Thyroid gland (tissue), 4 donors: Measurements from ENCODE around the gene FTH1.

Experiments used
- CTCF ChIP-seq, 6 experiments: fragments of 200-600 bp in 3 of 6; fragments of 450-650 bp in 3 of 6; sonication (generic) in 3 of 6; IDR thresholded peaks; one replicate each; pipeline ENCODE4 v1.5.1; 2016 to 2019; ENCODE audit warnings: antibody characterized with exemption in 6 of 6, mild to moderate bottlenecking in 2 of 6, inconsistent platforms in 1 of 6, moderate library complexity in 1 of 6
- POLR2A ChIP-seq, 2 donors: fragments of 450-650 bp; IDR thresholded peaks; one replicate each; pipeline ENCODE4 v1.6.1; 2017; ENCODE audit warnings: antibody characterized with exemption in 2 of 2, mild to moderate bottlenecking in 2 of 2, moderate library complexity in 1 of 2

DNA sequence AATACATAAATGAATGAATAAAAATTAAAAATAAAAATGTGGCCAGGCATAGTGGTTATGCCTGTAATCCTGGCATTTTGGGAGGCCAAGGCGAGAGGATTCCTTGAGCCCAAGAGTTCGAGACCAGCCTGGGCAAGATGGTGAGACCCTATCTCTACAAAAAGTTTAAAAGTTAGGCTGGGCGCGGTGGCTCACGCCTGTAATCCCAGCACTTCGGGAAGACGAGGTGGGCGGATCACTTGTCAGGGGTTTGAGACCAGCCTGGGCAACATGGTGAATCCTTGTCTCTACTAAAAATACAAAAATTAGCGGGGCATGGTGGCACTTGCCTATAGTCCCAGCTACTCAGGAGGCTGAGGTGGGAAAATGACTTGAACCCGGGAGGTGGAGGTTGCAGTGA, 27.0 kb downstream of the FTH1 start:
- TF ChIP-seq CTCF (IDR thresholded peaks at IDR 0.05) = no peak
- TF ChIP-seq POLR2A (IDR thresholded peaks at IDR 0.05) = no peak
